HG03159 (cell line): ENCODE results near the gene AAMDC.
A peak's percentile ranks its signal among the peaks of the same experiment; 100 is the strongest.

Experiments
- ATAC-seq: cut with Tn5 transposase; IDR thresholded peaks from one replicate; pipeline ENCODE4 v1.9.1; 2021; ENCODE audit warnings: mild to moderate bottlenecking, moderate library complexity; ENCODE audit not compliant: unreplicated experiment

Gene AAMDC

GRCh38 chr11:77820565-77821348 is at the start of gene AAMDC, which contains the start of gene RSF1:
AAMDC (plus strand) TSS chr11:77821144; CDS start chr11:77842497, 21,353 bp downstream.
RSF1 (minus strand) TSS chr11:77820722; CDS start chr11:77820714, 8 bp downstream.
- ATAC-seq, result peak; percentile 84

GRCh38 chr11:77775936-77776335 is 45.0 kb upstream of the AAMDC start:
- ATAC-seq, result no peak

GRCh38 chr11:77776455-77776854 is 44.5 kb upstream of the AAMDC start:
- ATAC-seq, result no peak

GRCh38 chr11:77778118-77778517 is 42.8 kb upstream of the AAMDC start:
- no peak for ATAC-seq

- no peak for ATAC-seq
Measured at GRCh38 chr11:77778549-77778948, 42.4 kb upstream of the AAMDC start.

GRCh38 chr11:77779935-77780334 is 41.0 kb upstream of the AAMDC start:
- ATAC-seq, result no peak

GRCh38 chr11:77783025-77783424 is 37.9 kb upstream of the AAMDC start:
- no peak for ATAC-seq

GRCh38 chr11:77784572-77784971 is 36.4 kb upstream of the AAMDC start:
- ATAC-seq, result no peak

- no peak for ATAC-seq
Measured at GRCh38 chr11:77789061-77789730, 31.7 kb upstream of the AAMDC start.

GRCh38 chr11:77789731-77790476 is 31.0 kb upstream of the AAMDC start:
- ATAC-seq, result no peak

- no peak for ATAC-seq
Measured at GRCh38 chr11:77791301-77791700, 29.6 kb upstream of the AAMDC start.

- ATAC-seq, result no peak
Measured at GRCh38 chr11:77793972-77794371, 27.0 kb upstream of the AAMDC start.

GRCh38 chr11:77799338-77799737 is 21.6 kb upstream of the AAMDC start:
- no peak for ATAC-seq

- no peak for ATAC-seq
Measured at GRCh38 chr11:77800449-77800848, 20.5 kb upstream of the AAMDC start.

- no peak for ATAC-seq
Measured at GRCh38 chr11:77801477-77801876, 19.5 kb upstream of the AAMDC start.

GRCh38 chr11:77806415-77806814 is 14.5 kb upstream of the AAMDC start:
- ATAC-seq, result no peak

GRCh38 chr11:77806993-77807392 is 14.0 kb upstream of the AAMDC start:
- ATAC-seq, result no peak

GRCh38 chr11:77813256-77813655 is 7.7 kb upstream of the AAMDC start:
- no peak for ATAC-seq

GRCh38 chr11:77814848-77815247 is 6.1 kb upstream of the AAMDC start:
- no peak for ATAC-seq

GRCh38 chr11:77815459-77815858 is 5.5 kb upstream of the AAMDC start:
- no peak for ATAC-seq

GRCh38 chr11:77819411-77819920 is 1.5 kb upstream of the AAMDC start:
- ATAC-seq, result peak; percentile 54
